Cardiac muscle cell (in vitro differentiated cells and primary cell): ENCODE results near the gene ARHGEF33. TPM values are rescaled to one million over a fixed set of nuclear protein-coding genes. Genes with fewer than 3 reads are reported as not detected.

Source experiments
- DNase-seq, 2 donors: peaks; one replicate each; pipeline versions ENCODE4 v3.0.0 to v3.0.0-alpha.2; 2010 to 2017; ENCODE audit warnings: low read depth in 1 of 2, low spot score in 1 of 2
- H3K27ac ChIP-seq: fragments of 200-600 bp; sonication (generic); 2 replicates; pipeline ENCODE4 v1.5.1; 2016
- H3K27me3 ChIP-seq: fragments of 200-600 bp; sonication (generic); 2 replicates; pipeline ENCODE4 v1.6.0; 2016; ENCODE audit warnings: control low read depth
- H3K36me3 ChIP-seq: fragments of 200-600 bp; sonication (generic); 2 replicates; pipeline ENCODE4 v1.5.1; 2016; ENCODE audit warnings: control low read depth
- H3K4me1 ChIP-seq: fragments of 200-600 bp; sonication (generic); 2 replicates; pipeline ENCODE4 v1.8.1; 2017; ENCODE audit warnings: low read depth, mild to moderate bottlenecking, mixed run types
- H3K4me3 ChIP-seq: fragments of 200-600 bp; sonication (generic); 2 replicates; pipeline ENCODE4 v1.5.1; 2016; ENCODE audit warnings: mild to moderate bottlenecking
- H3K9me3 ChIP-seq: fragments of 200-600 bp; sonication (generic); 2 replicates; pipeline ENCODE4 v1.5.1; 2017; ENCODE audit warnings: low read depth, mild to moderate bottlenecking, control low read depth
- polyA plus RNA-seq: library from polyadenylated mRNA; unstranded; fragments of >200 nt; fragmentation: Nextera tagmentation; extraction: Ambion mirVana; gene quantifications from 2 replicates; pipeline ENCODE4 v1.2.1, GENCODE V29; 2016
- total RNA-seq: library from RNA; depleted of rRNA; stranded (reverse); fragments of >200 nt; gene quantifications from 2 replicates; pipeline ENCODE4 v1.2.3, GENCODE V29; 2016
- TF ChIP-seq, protein P1 (sequence below): IDR thresholded peaks from 2 replicates; pipeline ENCODE4 v1.5.1; 2012; ENCODE audit warnings: low read depth, mild to moderate bottlenecking, low read length

Gene ARHGEF33
- total and polyA plus RNA-seq, 2 experiments from 2014 or later: 1.0 TPM

DNA sequence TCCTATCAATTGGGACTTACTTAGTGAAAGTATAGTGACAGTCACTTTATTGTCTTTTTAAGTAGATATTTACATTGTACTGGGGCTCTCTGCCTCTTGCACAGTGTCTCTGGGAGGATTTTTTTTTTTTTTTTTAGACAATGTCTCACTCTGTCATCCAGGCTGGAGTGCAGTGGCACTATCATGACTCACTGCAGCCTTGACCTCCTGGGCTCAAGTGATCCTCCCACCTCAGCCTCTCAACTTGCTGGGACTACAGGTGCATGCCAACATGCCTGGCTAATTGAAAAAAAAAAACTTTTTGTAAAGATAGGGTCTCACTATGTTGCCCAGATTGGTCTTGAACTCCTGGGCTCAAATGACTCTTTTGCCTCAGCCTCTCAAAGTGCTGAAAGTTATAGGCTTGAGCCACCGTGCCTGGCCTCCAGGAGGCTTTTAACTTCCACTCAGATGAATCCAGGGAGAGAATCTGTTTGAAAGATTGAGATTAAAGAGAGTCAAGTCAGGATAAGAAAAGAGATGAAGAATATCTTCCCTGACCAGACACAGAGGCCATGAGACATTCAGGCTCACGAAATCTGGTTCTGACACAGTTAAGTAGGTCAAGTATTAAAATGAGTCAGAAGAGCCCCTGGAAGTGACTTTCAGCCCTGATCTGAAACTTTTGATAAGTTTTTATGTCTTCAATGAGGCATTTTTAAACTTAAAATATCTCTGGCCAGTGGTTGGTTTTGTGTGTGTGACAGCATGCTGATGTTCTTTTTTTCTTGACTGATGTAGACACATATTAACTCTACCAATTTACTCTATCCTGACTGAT is 18.3 kb downstream of the ARHGEF33 start:
- no peak overlapping the region for H3K27ac ChIP-seq

DNA sequence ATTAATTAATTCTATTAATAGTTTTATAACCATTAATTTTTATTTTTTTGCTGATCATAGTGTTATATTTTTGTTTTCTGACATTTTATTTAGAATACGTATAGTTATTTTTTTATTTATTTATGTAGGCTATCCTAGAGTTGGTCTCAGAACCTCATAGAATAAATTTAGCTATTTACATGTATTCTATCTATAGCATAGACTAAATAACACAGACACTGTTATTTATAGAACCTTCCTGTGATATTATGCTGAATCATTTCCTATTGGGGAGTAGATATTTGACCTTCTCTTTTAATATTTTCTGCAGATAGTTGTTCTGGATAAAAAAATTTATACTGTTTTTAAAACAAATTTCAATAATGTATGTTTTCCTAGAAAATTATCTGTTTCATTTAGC is 20.2 kb downstream of the ARHGEF33 start:
- Histone ChIP-seq H3K27ac (no peak overlapping the region), H3K4me3 (no peak overlapping the region), H3K9me3 (no peaks in the 10 kb centered on the region), H3K36me3 (no peaks in the 10 kb centered on the region), H3K4me1 (no peaks in the 10 kb centered on the region), H3K27me3 (no peaks in the 10 kb centered on the region)
- DNase-seq: no peak
- TF ChIP-seq, protein P1, sequence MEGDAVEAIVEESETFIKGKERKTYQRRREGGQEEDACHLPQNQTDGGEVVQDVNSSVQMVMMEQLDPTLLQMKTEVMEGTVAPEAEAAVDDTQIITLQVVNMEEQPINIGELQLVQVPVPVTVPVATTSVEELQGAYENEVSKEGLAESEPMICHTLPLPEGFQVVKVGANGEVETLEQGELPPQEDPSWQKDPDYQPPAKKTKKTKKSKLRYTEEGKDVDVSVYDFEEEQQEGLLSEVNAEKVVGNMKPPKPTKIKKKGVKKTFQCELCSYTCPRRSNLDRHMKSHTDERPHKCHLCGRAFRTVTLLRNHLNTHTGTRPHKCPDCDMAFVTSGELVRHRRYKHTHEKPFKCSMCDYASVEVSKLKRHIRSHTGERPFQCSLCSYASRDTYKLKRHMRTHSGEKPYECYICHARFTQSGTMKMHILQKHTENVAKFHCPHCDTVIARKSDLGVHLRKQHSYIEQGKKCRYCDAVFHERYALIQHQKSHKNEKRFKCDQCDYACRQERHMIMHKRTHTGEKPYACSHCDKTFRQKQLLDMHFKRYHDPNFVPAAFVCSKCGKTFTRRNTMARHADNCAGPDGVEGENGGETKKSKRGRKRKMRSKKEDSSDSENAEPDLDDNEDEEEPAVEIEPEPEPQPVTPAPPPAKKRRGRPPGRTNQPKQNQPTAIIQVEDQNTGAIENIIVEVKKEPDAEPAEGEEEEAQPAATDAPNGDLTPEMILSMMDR: no peak

More for the DNA sequence above, 18.3 kb downstream of the ARHGEF33 start:
- no peak for DNase-seq
- Histone ChIP-seq H3K4me1 (no peaks in the 10 kb centered on the region), H3K9me3 (no peaks in the 10 kb centered on the region), H3K36me3 (no peaks in the 10 kb centered on the region), H3K27me3 (no peaks in the 10 kb centered on the region), H3K4me3 (no peak overlapping the region)
- TF ChIP-seq, protein P1: no peak

DNA sequence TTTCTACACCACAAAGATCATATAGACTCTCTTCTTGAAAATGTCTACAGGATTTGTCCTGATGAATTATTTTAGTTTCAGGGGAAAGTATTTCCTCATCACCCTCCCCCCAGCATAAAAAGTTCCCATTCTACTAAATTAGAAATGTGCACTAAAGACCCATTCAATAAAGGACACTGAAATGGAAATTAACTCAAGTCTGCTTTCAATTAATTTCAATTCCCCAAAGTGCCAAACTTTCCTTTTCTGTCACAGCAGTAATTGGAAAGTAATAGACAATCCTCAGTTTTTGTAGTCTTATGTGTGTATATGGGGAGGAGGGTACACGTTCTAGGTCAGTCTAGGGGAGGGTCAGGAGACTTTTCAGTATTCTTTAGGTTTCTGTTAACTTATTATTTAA is 21.5 kb downstream of the ARHGEF33 start:
- no peaks in the 10 kb centered on the region for H3K9me3 ChIP-seq
- no peak for DNase-seq
- H3K36me3 ChIP-seq: no peaks in the 10 kb centered on the region
- no peak overlapping the region for H3K27ac ChIP-seq
- TF ChIP-seq, protein P1: no peak
- no peaks in the 10 kb centered on the region for H3K4me1 ChIP-seq
- H3K4me3 ChIP-seq: no peak overlapping the region
- H3K27me3 ChIP-seq: no peaks in the 10 kb centered on the region

DNA sequence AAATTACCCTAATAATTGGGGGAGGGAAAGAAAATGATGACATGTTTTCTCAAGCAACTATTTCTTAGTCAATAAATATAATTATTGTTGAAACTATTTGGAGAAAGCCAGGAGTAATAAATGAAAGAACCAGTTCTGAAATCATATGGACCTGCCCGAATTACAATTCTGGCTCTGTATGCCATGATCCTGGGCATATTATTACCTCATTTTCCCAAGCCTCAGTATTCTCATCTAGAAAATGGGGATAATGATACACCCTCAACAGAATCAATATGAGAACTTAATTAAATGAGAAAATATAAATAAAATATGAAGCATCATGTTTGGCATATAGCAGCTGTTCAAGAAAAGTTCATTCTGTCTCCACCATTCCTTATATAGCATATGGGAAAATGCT is 22.9 kb downstream of the ARHGEF33 start:
- TF ChIP-seq, protein P1: no peak
- no peak overlapping the region for H3K4me3 ChIP-seq
- no peaks in the 10 kb centered on the region for H3K9me3 ChIP-seq
- no peaks in the 10 kb centered on the region for H3K27me3 ChIP-seq
- no peaks in the 10 kb centered on the region for H3K36me3 ChIP-seq
- no peak overlapping the region for H3K27ac ChIP-seq
- no peak for DNase-seq
- no peaks in the 10 kb centered on the region for H3K4me1 ChIP-seq

DNA sequence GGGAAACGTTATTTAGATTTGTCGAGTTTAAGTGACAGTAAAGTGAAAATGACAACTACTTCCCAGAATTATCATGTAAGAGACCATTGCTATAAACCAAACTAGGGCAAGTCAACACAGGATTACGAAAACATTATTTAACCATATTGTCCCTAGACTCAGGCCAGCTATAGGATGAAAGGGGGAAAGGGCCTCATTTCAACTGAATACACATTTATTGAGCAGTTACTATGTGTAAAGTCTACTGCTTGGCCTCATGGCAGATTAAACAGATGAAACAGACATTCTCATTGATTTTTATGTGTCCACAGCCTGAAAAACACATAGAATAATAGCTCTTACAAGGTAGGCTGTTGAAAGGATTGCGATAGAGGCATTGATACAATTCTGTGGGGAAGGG is 32.7 kb downstream of the ARHGEF33 start:
- TF ChIP-seq, protein P1: no peak
- no peak for DNase-seq
- Histone ChIP-seq H3K4me3 (no peak overlapping the region), H3K27ac (no peak overlapping the region), H3K9me3 (no peaks in the 10 kb centered on the region), H3K27me3 (no peaks in the 10 kb centered on the region), H3K4me1 (no peaks in the 10 kb centered on the region), H3K36me3 (no peaks in the 10 kb centered on the region)
